Adrenal gland (tissue), 5 donors: ENCODE results near the gene SLC8A3.

Experiments used
- CTCF ChIP-seq, 6 experiments: fragments of 450-650 bp in 4 of 6; fragments of 200-600 bp in 2 of 6; sonication (generic) in 1 of 6; IDR thresholded peaks; 1 replicate in 5 of 6; 2 replicates in 1 of 6; pipeline versions ENCODE4 v1.5.1 to v1.8.0; 2016 to 2021; ENCODE audit warnings: antibody characterized with exemption in 6 of 6, mild to moderate bottlenecking in 2 of 6, moderate library complexity in 1 of 6
- POLR2A ChIP-seq, 2 donors: fragments of 450-650 bp; IDR thresholded peaks; one replicate each; pipeline ENCODE4 v1.6.1; 2017; ENCODE audit warnings: antibody characterized with exemption in 2 of 2, mild to moderate bottlenecking in 2 of 2, moderate library complexity in 1 of 2
- donor health status: DM: no; HTN: no; CAD: no.

DNA sequence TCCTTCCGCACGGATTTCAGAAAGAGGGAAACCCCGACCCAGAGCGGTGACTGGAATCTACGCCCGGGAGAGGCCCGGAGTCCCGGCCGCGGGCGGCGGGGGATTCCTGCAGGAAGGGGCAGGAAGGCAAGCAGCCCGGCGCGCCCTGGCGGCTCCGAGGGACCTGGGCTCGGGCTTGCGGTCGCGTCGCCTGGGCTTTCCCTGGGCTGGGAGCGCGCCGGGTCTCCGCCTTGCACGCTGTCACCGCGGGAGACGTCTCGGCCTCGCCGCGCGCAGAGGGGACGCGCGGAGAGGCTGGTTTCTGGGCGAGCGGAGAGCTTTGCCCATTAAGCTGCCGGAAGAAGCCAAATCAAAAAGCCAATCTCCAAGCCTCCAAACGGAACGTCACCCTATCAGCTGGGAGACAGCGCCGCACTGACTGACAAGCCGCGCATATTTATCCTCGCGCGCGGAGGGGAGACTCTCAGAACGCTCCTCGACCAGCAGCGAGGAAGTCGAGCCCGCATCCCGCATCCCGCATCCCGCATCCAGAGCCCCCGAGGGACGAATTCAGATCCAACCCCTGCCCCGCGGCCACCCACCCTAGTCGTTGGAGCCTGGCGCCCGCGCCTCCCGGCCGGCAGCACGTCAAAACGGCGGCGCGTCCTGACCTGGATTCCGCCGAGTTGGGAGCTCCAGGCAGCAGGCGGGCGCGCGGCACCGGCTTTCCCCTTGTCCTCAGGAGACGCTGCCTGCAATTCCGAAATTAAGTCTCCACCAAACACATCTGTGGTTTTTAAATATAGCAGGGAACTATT, at the start of gene SLC8A3:
- TF ChIP-seq CTCF (IDR thresholded peaks at IDR 0.05) (no peak), POLR2A (IDR thresholded peaks at IDR 0.05) (no peak)
